HepG2 (cell line): Measurements from ENCODE around the gene PRKAR1B. TPM values are rescaled to one million over a fixed set of nuclear protein-coding genes. Genes with fewer than 3 reads are reported as not detected.

Source experiments
- ATAC-seq: fragments of 200-7000 bp; cut with Tn5 transposase; 3 replicates; pipeline ENCODE4 v1.9.1; 2020; ENCODE audit warnings: mild to moderate bottlenecking, moderate library complexity
- BruUV-seq: library from RNA; stranded (reverse); fragments of 400-500 nt; replicated peaks from 2 replicates; lab custom pipeline; 2021; lab: Mats Ljungman, UMichigan
- CTCF ChIA-PET: fragments of 300-600 bp; formaldehyde crosslinking; extraction: SDS; loops from one replicate; lab custom pipeline; 2021; ENCODE audit warnings: low total read pairs, inconsistent platforms, low intra/inter-chr PET ratio; lab: Yijun Ruan, JAX
- POLR2A ChIA-PET: fragments of 350-600 bp; sonication (Branson Sonifier 250); formaldehyde crosslinking; loops from one replicate; lab custom pipeline; 2020; ENCODE audit warnings: antibody characterized with exemption, inconsistent platforms; lab: Yijun Ruan, JAX
- DNase-seq: peaks from one replicate; pipeline ENCODE4 v3.0.0-alpha.2; 2015; ENCODE audit warnings: low spot score
- FAIRE-seq: peaks from 3 replicates; lab custom pipeline; 2011; peaks lifted over from hg19 to GRCh38; lab: Jason Lieb, UNC
- H2AFZ ChIP-seq: one replicate; pipeline ENCODE4 v1.6.1; 2011; ENCODE audit warnings: low read length, inconsistent platforms
- H3K27ac ChIP-seq: fragments of 300-600 bp; 3 replicates; pipeline ENCODE4 v1.8.0; 2011; ENCODE audit warnings: mixed run types, mild to moderate bottlenecking, mixed read lengths, low read length, inconsistent platforms; ENCODE audit not compliant: insufficient read depth; ENCODE audit errors: extremely low read length
- H3K27me3 ChIP-seq, 2 experiments: fragments of 200-600 bp in 1 of 2; 2 replicates in 1 of 2; 3 replicates in 1 of 2; pipeline versions ENCODE4 v1.6.0 to v1.8.0; 2011; ENCODE audit warnings: low read length in 2 of 2, mild to moderate bottlenecking in 2 of 2, moderate library complexity in 2 of 2, inconsistent platforms in 1 of 2; ENCODE audit not compliant: insufficient read depth in 2 of 2, control insufficient read depth in 1 of 2
- H3K36me3 ChIP-seq, 2 experiments: fragments of 200-600 bp in 1 of 2; replicated peaks in 1 of 2; 2 replicates in 1 of 2; 3 replicates in 1 of 2; pipeline versions ENCODE4 v1.5.1 to v1.8.0; 2011; ENCODE audit warnings: low read length in 2 of 2, inconsistent platforms in 1 of 2; ENCODE audit not compliant: insufficient read depth in 2 of 2, control insufficient read depth in 1 of 2
- H3K4me1 ChIP-seq: 2 replicates; pipeline ENCODE4 v1.5.1; 2012; ENCODE audit warnings: low read length, inconsistent platforms; ENCODE audit not compliant: insufficient read depth
- H3K4me2 ChIP-seq: 2 replicates; pipeline ENCODE4 v1.6.0; 2011; ENCODE audit warnings: low read depth, low read length, inconsistent platforms
- H3K4me3 ChIP-seq, 3 experiments: fragments of 200-600 bp in 1 of 3; sonication (generic), shearing (Covaris generic) in 1 of 3; replicated peaks in 1 of 3; 2 replicates each; pipeline ENCODE4 v1.5.1; 2011 to 2016; ENCODE audit warnings: low read length in 3 of 3, inconsistent platforms in 2 of 3, low read depth in 2 of 3, mild to moderate bottlenecking in 2 of 3, control low read depth in 1 of 3, mixed read lengths in 1 of 3; ENCODE audit not compliant: insufficient read depth in 1 of 3
- H3K79me2 ChIP-seq: one replicate; pipeline ENCODE4 v1.6.1; 2011; ENCODE audit warnings: low read length, inconsistent platforms; ENCODE audit not compliant: insufficient read depth
- H3K9ac ChIP-seq: 2 replicates; pipeline ENCODE4 v1.6.0; 2011; ENCODE audit warnings: mild to moderate bottlenecking, low read depth, low read length, inconsistent platforms; ENCODE audit not compliant: insufficient read depth
- H3K9me3 ChIP-seq: 2 replicates; pipeline ENCODE4 v1.5.1; 2012; ENCODE audit warnings: mild to moderate bottlenecking, low read length
- H4K20me1 ChIP-seq: 2 replicates; pipeline ENCODE4 v1.6.0; 2011; ENCODE audit warnings: inconsistent platforms, mild to moderate bottlenecking, low read length, moderate library complexity; ENCODE audit not compliant: insufficient read depth
- EHMT2 ChIP-seq: fragments of 200-600 bp; sonication (generic); IDR thresholded peaks from 2 replicates; pipeline ENCODE4 v1.7.0; 2017; ENCODE audit warnings: antibody characterized with exemption, low read depth, low read length, borderline replicate concordance
- EZH2 ChIP-seq: conservative IDR thresholded peaks from 2 replicates; pipeline ENCODE4 v1.6.1; 2012; ENCODE audit warnings: mild to moderate bottlenecking, low read depth, low read length, moderate library complexity
- HNRNPLL ChIP-seq: fragments of 200-400 bp; formaldehyde crosslinking; IDR thresholded peaks from 2 replicates; pipeline ENCODE4 v1.6.1; 2017; ENCODE audit warnings: mild to moderate bottlenecking, low read depth, low read length; ENCODE audit not compliant: poor library complexity, severe bottlenecking
- KDM2A ChIP-seq: sonication (generic); formaldehyde crosslinking; IDR thresholded peaks from 2 replicates; pipeline ENCODE4 v1.4.0; 2020; ENCODE audit warnings: low read depth, missing genetic modification reagents, borderline replicate concordance
- KDM6A ChIP-seq: IDR thresholded peaks from 2 replicates; pipeline ENCODE4 v1.6.1; 2016; ENCODE audit warnings: low read depth
- KLF13 ChIP-seq: sonication (generic); formaldehyde crosslinking; IDR thresholded peaks from 2 replicates; pipeline ENCODE4 v1.4.0; 2020; ENCODE audit warnings: mild to moderate bottlenecking, missing genetic modification reagents
- NCOR1 ChIP-seq: fragments of 200-600 bp; sonication (generic); IDR thresholded peaks from 2 replicates; pipeline ENCODE4 v1.7.0; 2017; ENCODE audit warnings: antibody characterized with exemption, low read length, borderline replicate concordance
- REST ChIP-seq, 2 experiments: IDR thresholded peaks; 2 replicates each; pipeline ENCODE4 v1.6.1; 2011 to 2012; ENCODE audit warnings: low read length in 2 of 2, borderline replicate concordance in 1 of 2, low read depth in 1 of 2, mild to moderate bottlenecking in 1 of 2, moderate library complexity in 1 of 2
- SAP130 ChIP-seq: IDR thresholded peaks from 2 replicates; pipeline ENCODE4 v1.6.1; 2016; ENCODE audit warnings: low read depth
- SNRNP70 ChIP-seq: fragments of 200-400 bp; formaldehyde crosslinking; IDR thresholded peaks from 2 replicates; pipeline ENCODE4 v1.6.1; 2017; ENCODE audit warnings: mild to moderate bottlenecking, low read depth, low read length, moderate library complexity
- TBL1XR1 ChIP-seq: fragments of 150-350 bp; IDR thresholded peaks from 2 replicates; pipeline ENCODE4 v1.6.1; 2014; ENCODE audit warnings: borderline replicate concordance, low read length; ENCODE audit not compliant: partially characterized antibody
- UBTF ChIP-seq: sonication (generic); formaldehyde crosslinking; IDR thresholded peaks from 2 replicates; pipeline ENCODE4 v1.4.0; 2020; ENCODE audit warnings: mild to moderate bottlenecking, missing genetic modification reagents
- ZIK1 ChIP-seq: sonication (generic); formaldehyde crosslinking; IDR thresholded peaks from 2 replicates; pipeline ENCODE4 v1.5.0; 2020; ENCODE audit warnings: mild to moderate bottlenecking, low read depth, missing genetic modification reagents, borderline replicate concordance
- ZNF235 ChIP-seq: sonication (generic); formaldehyde crosslinking; IDR thresholded peaks from 2 replicates; pipeline ENCODE4 v1.8.1; 2023; ENCODE audit warnings: mild to moderate bottlenecking, missing genetic modification reagents, borderline replicate concordance
- ZNF24 ChIP-seq: fragments of 450-650 bp; IDR thresholded peaks from 2 replicates; pipeline ENCODE4 v1.6.1; 2017; ENCODE audit warnings: antibody characterized with exemption, mild to moderate bottlenecking
- ZNF557 ChIP-seq: sonication (generic); formaldehyde crosslinking; IDR thresholded peaks from 2 replicates; pipeline ENCODE4 v1.4.0; 2020; ENCODE audit warnings: missing genetic modification reagents
- WGBS: methylation state at CpG from one replicate; pipeline ENCODE4 v1.1.6; 2017; ENCODE audit warnings: low lambda C conversion rate; 5-methylcytosine and 5-hydroxymethylcytosine counted together
- in situ Hi-C: cut with HindIII; loops from 2 replicates; pipeline ENCODE4 v1.10.0; 2017; ENCODE audit warnings: low pct_unique_long_range_greater_than_20kb; ENCODE audit not compliant: extremely low pct_ligation_motif_present
- intact Hi-C: fragments of 100-400 bp; cut with micrococcal nuclease; formaldehyde crosslinking; loops from one replicate; pipeline ENCODE4 v1.10.0; 2022; ENCODE audit not compliant: unreplicated experiment
- polyA plus RNA-seq, 8 experiments: library from polyadenylated mRNA; depleted of rRNA in 3 of 8; stranded (reverse) in 7 of 8; unstranded in 1 of 8; fragments of >200 nt; fragmentation: Illumina TruSeq in 4 of 8; extraction: Trizol in 4 of 8; gene quantifications; 2 replicates each; pipeline versions ENCODE4 v1.2.1 to v1.2.3, GENCODE V29; 2011 to 2016; ENCODE audit warnings: low read depth in 4 of 8, missing spikeins in 1 of 8, mixed read lengths in 1 of 8; ENCODE audit not compliant: insufficient read depth in 1 of 8
- total RNA-seq, 5 experiments: library from RNA; depleted of rRNA; stranded (reverse); fragments of >200 nt; fragmentation: Illumina TruSeq; extraction: Trizol; gene quantifications; 2 replicates each; pipeline ENCODE4 v1.2.3, GENCODE V29; 2016; ENCODE audit warnings: low read depth in 1 of 5

PRKAR1B gene
- total and polyA plus RNA-seq, 2 of the 13 experiments (the other 11 are each of a cell fraction or from before 2014, with no cell fraction given): 7.9 to 28.2 TPM

- DNase-seq (no peak), FAIRE-seq (no peak), ATAC-seq (peak; percentile 24)
- in situ Hi-C loops (no loop called here), intact Hi-C loops (loop anchor here (5.0 kb wide), 1 partner anchor 187 kb away; no protein-coding TSS in a partner anchor)
- WGBS: 4% methylated on average over 10 of the region's 93 CpGs
- H3K27me3 ChIP-seq: peaks cover 20 to 59% of the 10 kb centered on the region in 2 experiments; a peak in 4 of 5 replicates
- POLR2A ChIA-PET: interaction anchor here (0.8 to 2.1 kb wide), 6 partner anchors 16 to 146 kb away, joined by 3 to 7 read pairs (median 4); no protein-coding TSS in a partner anchor
- H3K9me3 ChIP-seq: no peaks in the 10 kb centered on the region
- H3K4me3 ChIP-seq: peak overlapping the region; percentile 52 to 71 (median 59); a peak in 5 of 6 replicates
- CTCF ChIA-PET: no interaction called here
- no peak overlapping the region for H3K27ac ChIP-seq
- peak overlapping the region; percentile 69 for H3K4me2 ChIP-seq
- H4K20me1 ChIP-seq: no peaks in the 10 kb centered on the region
- no peak overlapping the region for H2AFZ ChIP-seq
- no TSS peak for BruUV-seq
- H3K9ac ChIP-seq: peak overlapping the region; percentile 29; the same call in 1 of the 2 replicates
- peaks cover 9% of the 10 kb centered on the region; the same call in 1 of the 2 replicates for H3K4me1 ChIP-seq
- no peaks in the 10 kb centered on the region for H3K36me3 ChIP-seq
- peaks cover 2% of the 10 kb centered on the region for H3K79me2 ChIP-seq
- TF ChIP-seq EHMT2: no peak
- TF ChIP-seq ZNF235 (CRISPR knock-in tag): no peak
- peak; percentile 52; the same call in 1 of the 2 replicates for TF ChIP-seq UBTF (CRISPR knock-in tag)
- TF ChIP-seq HNRNPLL: peak; percentile 65
- no peak for TF ChIP-seq ZNF557 (CRISPR knock-in tag)
- no peak for TF ChIP-seq SAP130 (CRISPR knock-in tag)
- TF ChIP-seq KDM6A (CRISPR knock-in tag): no peak
- no peak for TF ChIP-seq EZH2
- 0 out of 2 replicates have a peak, but pooled peaks have one; percentile 25 for TF ChIP-seq KDM2A (CRISPR knock-in tag)
- no peak for TF ChIP-seq TBL1XR1
- no peak for TF ChIP-seq NCOR1
- no peak for TF ChIP-seq SNRNP70
- 0 out of 2 replicates have a peak, but pooled peaks have one; percentile 28 for TF ChIP-seq KLF13
- no peak for TF ChIP-seq REST (IDR thresholded peaks at IDR 0.05; ENCODE audit: borderline replicate concordance in 1 of 2, low read depth in 1 of 2, low read length in 2 of 2)
- TF ChIP-seq ZNF24: no peak
- no peak for TF ChIP-seq ZIK1
These were observed 208.2 kb downstream of the PRKAR1B start for GRCh38 chr7:518630-519483.
